GM12874 (cell line): ENCODE results near the gene DDO.

Experiments used
- TF ChIP-seq, protein P1 (sequence below): IDR thresholded peaks from 2 replicates; pipeline ENCODE4 v1.5.1; 2011; ENCODE audit warnings: low read depth, mild to moderate bottlenecking, control low read depth, low read length, moderate library complexity; ENCODE audit not compliant: insufficient read depth

The DDO gene

DNA sequence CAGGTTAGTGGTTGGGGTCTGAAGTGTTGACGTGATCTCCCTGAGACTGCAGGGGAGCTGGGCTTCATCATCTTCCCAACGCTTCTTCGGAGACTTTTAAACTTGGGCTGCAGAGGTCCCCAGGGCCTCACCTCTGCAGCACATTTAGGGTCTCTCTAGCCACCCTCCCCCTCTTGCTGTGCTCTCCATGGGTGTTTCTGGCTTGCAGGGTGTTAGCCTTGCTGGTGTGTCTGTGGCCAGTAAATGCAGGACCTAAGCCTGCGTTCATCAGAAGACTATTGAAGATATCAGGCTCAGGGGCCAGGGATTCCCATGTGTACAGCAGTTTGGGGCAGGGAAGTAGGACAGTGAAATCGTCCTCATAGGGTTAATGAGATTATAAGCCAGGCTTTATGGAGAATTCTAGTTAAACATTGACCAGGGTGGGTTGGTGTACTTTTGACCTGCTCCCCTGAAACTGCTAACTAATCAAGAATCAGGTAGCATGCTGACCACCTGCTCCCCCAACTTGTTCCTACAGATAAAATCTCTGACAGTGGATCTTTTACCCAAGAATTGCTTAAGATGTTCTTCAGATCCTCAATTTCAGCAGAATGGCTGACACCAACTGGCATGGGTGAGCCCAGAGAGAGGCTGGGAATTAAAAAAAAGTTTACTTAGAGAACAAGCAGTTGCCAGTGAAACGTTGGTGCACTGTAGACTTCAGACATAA is 3.8 kb upstream of the DDO start:
- TF ChIP-seq, protein P1, sequence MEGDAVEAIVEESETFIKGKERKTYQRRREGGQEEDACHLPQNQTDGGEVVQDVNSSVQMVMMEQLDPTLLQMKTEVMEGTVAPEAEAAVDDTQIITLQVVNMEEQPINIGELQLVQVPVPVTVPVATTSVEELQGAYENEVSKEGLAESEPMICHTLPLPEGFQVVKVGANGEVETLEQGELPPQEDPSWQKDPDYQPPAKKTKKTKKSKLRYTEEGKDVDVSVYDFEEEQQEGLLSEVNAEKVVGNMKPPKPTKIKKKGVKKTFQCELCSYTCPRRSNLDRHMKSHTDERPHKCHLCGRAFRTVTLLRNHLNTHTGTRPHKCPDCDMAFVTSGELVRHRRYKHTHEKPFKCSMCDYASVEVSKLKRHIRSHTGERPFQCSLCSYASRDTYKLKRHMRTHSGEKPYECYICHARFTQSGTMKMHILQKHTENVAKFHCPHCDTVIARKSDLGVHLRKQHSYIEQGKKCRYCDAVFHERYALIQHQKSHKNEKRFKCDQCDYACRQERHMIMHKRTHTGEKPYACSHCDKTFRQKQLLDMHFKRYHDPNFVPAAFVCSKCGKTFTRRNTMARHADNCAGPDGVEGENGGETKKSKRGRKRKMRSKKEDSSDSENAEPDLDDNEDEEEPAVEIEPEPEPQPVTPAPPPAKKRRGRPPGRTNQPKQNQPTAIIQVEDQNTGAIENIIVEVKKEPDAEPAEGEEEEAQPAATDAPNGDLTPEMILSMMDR = no peak

DNA sequence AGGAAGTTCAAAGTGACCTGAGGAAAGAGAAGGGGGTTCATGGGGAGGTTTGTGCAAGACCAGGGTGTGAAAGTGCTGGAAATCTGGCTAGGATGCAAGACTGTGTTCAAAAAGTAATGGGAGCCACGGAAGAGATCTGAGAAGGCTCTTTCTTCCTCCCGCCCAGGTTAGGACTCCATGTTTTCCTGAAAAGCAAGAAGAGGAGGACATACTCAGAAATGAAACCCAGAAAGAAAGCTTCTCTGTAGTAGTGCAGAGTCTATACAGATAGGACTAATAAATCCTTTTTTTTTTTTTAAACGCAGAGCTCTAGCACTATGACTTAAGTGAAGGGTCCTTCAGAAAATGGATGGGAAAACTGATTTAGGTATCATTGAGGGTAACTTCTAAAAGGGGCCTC is 3.2 kb upstream of the DDO start:
- TF ChIP-seq, protein P1 = no peak

DNA sequence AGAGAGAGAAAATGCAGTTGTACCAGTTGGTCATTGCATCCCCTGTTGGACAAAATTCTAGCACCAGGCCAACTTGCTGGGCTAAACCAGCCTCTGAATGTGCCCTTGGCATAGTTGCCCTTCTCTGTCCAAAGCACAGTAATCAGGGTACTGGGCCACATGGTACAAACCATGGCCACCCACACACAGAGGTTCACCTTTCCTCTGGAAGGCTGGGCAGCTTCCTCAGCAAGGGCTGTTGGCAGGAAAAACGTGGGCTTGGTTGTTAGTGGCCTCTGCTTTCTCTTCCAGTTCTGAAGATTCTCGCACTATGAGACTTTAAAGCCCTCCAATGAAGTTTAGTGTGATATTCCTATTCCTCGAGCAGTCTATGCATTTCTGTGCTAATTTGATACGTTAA is 706 bp downstream of the DDO start:
- TF ChIP-seq, protein P1 = no peak

DNA sequence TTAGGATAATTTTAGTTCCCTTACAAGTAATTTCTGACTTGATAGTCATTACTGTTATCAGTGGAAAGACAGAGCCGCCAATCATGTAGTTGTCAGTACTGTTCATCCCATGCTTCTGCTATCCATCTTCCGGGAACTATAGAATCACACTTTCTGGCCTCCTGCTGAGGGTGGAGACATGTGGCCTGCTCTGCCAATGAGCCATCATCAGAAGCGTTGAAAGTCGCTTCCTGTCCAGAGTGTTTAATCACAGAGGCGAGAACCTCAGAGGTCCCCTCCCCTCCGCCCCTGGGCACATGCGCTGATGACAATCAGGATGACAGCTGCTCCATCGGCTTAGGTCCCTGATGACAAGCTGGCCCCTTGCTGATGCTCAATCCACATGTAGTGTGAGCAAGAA is 3.0 kb downstream of the DDO start:
- TF ChIP-seq, protein P1 = no peak

DNA sequence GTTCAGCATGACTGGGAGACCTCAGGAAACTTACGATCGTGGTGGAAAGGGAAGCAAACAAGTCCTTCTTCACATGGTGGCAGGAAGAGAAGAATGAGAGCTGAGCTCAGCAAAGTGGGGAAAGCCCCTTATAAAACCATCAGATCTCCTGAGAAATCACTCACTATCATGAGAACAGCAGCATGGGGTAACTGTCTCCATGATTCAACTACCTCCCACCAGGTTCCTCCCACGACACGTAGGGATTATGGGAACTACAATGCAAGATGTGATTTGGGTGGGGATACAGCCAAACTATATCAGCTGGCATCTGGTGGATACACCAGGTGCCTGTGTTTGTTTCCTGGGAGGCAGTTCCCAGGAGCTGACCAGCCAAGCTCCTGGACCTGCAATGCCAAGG is 4.9 kb downstream of the DDO start:
- TF ChIP-seq, protein P1 = no peak

DNA sequence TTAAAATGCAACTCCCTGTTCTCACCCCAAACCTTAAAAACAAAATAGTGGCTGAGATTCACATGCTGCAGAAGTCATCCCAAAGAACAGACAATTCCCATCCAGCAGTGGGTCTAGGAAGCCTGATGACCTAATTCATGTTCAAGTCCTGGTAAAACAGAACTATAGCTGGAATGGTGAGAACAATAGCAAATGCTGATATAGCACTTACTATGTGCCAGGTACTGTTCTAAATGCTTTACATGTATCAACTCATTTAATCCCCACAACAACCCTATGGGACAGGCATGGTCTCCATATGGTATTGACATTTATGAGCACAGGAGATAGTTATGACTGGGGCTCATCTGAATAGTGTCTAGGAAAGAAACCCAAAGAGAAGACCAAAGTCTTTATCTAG is 5.6 kb downstream of the DDO start:
- TF ChIP-seq, protein P1 = no peak

DNA sequence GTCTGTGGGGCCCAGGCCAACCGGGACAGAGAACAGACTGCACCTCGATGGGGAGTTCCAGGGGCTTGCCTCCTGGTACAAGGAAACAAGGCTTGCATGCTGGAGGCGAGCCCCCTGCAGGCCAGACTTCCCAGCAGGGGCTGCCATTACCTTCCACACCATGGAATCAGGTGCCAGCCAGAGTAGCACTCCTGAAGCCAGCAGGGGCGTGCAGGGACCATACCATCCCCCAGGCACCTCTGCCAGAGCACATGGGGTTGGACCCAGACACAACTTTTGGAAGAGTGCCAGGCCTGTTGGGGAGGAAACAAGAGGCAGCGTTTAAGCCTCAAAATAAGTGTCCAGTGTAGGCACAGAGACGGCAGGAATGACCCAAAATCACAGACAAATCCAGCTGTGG is 6.5 kb downstream of the DDO start:
- TF ChIP-seq, protein P1 = no peak
